OCI-LY1 (cell line): ENCODE data around the gene PNPT1.
A peak's percentile ranks its signal among the peaks of the same experiment; 100 is the strongest.
"Not testable (repeated sequence)": the region's sequence is repeated elsewhere in the genome, so short reads cannot be mapped to it uniquely, and the experiment has no call there.

ENCODE experiments used
- H2AFZ ChIP-seq: fragments of 200-600 bp; sonication (generic), shearing (Covaris generic); 2 replicates; pipeline ENCODE4 v1.6.0; 2014; ENCODE audit warnings: antibody characterized with exemption, mild to moderate bottlenecking, low read length
- H3F3A ChIP-seq: fragments of 200-600 bp; sonication (generic), shearing (Covaris generic); 2 replicates; pipeline ENCODE4 v1.6.0; 2014; ENCODE audit warnings: mild to moderate bottlenecking, antibody characterized with exemption, low read length, moderate library complexity; ENCODE audit not compliant: insufficient read depth
- H3K27ac ChIP-seq: fragments of 200-600 bp; sonication (generic); 2 replicates; pipeline ENCODE4 v1.5.1; 2014; ENCODE audit warnings: low read length, mixed run types, mild to moderate bottlenecking, low read depth; ENCODE audit not compliant: poor library complexity, severe bottlenecking
- H3K27me3 ChIP-seq: fragments of 200-600 bp; sonication (generic); 2 replicates; pipeline ENCODE4 v1.6.0; 2014; ENCODE audit warnings: antibody characterized with exemption, mild to moderate bottlenecking, low read length, moderate library complexity; ENCODE audit not compliant: insufficient read depth
- H3K36me3 ChIP-seq: fragments of 200-600 bp; sonication (generic); 2 replicates; pipeline ENCODE4 v1.6.1; 2014; ENCODE audit warnings: mild to moderate bottlenecking, antibody characterized with exemption, low read length, moderate library complexity, mixed read lengths; ENCODE audit not compliant: insufficient read depth
- H3K4me1 ChIP-seq: fragments of 200-600 bp; sonication (generic); 2 replicates; pipeline ENCODE4 v1.5.1; 2014; ENCODE audit warnings: mild to moderate bottlenecking, low read length, moderate library complexity; ENCODE audit not compliant: insufficient read depth, severe bottlenecking
- H3K4me2 ChIP-seq: fragments of 200-600 bp; sonication (generic), shearing (Covaris generic); 2 replicates; pipeline ENCODE4 v1.6.1; 2014; ENCODE audit warnings: low read length
- H3K4me3 ChIP-seq: fragments of 200-600 bp; sonication (generic); 2 replicates; pipeline ENCODE4 v1.5.1; 2014; ENCODE audit warnings: low read length, low read depth, mild to moderate bottlenecking, mixed read lengths; ENCODE audit not compliant: poor library complexity, severe bottlenecking
- H3K79me2 ChIP-seq: fragments of 200-600 bp; shearing (Covaris generic); 2 replicates; pipeline ENCODE4 v1.6.1; 2016; ENCODE audit warnings: mixed run types, low read length, mixed read lengths; ENCODE audit not compliant: insufficient read depth
- H3K9ac ChIP-seq: fragments of 200-600 bp; sonication (generic), shearing (Covaris generic); 2 replicates; pipeline ENCODE4 v1.6.1; 2014; ENCODE audit warnings: mild to moderate bottlenecking, low read length, mixed read lengths
- H3K9me2 ChIP-seq: fragments of 200-600 bp; sonication (generic), shearing (Covaris generic); 2 replicates; pipeline ENCODE4 v1.6.1; 2014; ENCODE audit warnings: low read depth, mild to moderate bottlenecking, low read length, mixed read lengths
- H3K9me3 ChIP-seq: fragments of 200-600 bp; shearing (Covaris generic); 2 replicates; pipeline ENCODE4 v1.6.1; 2014; ENCODE audit warnings: low read length, mixed read lengths
- H4K20me1 ChIP-seq: fragments of 200-600 bp; sonication (generic), shearing (Covaris generic); 2 replicates; pipeline ENCODE4 v1.6.0; 2016; ENCODE audit warnings: mild to moderate bottlenecking, low read length; ENCODE audit not compliant: insufficient read depth
- CTCF ChIP-seq: fragments of 200-600 bp; sonication (generic), shearing (Covaris generic); IDR thresholded peaks from 2 replicates; pipeline ENCODE4 v1.5.1; 2017; ENCODE audit warnings: mild to moderate bottlenecking, antibody characterized with exemption, low read length, moderate library complexity, mixed read lengths
- EZH2 ChIP-seq: fragments of 200-600 bp; sonication (generic), shearing (Covaris generic); IDR thresholded peaks from 2 replicates; pipeline ENCODE4 v1.8.0; 2017; ENCODE audit warnings: borderline replicate concordance, mixed run types, mild to moderate bottlenecking, antibody characterized with exemption, low read length, moderate library complexity, mixed read lengths

Gene PNPT1

GRCh38 chr2:55705027-55705653, 11.5 kb upstream of the PNPT1 start:
- H3K9me2 ChIP-seq, result no peaks in the 10 kb centered on the region
- H3K36me3 ChIP-seq, result no peaks in the 10 kb centered on the region
- H3K4me3 ChIP-seq, result no peak overlapping the region
- H4K20me1 ChIP-seq, result no peaks in the 10 kb centered on the region
- no peaks in the 10 kb centered on the region for H3K27me3 ChIP-seq
- H3K27ac ChIP-seq, result no peak overlapping the region
- H3K4me1 ChIP-seq, result no peaks in the 10 kb centered on the region
- no peaks in the 10 kb centered on the region for H3K79me2 ChIP-seq
- H3K9me3 ChIP-seq, result no peaks in the 10 kb centered on the region
- H2AFZ ChIP-seq, result no peak overlapping the region
- H3F3A ChIP-seq, result no peaks in the 10 kb centered on the region
- H3K4me2 ChIP-seq, result no peak overlapping the region
- no peak overlapping the region for H3K9ac ChIP-seq
- TF ChIP-seq EZH2 (no peak), CTCF (no peak)

GRCh38 chr2:55703350-55703749, 9.7 kb upstream of the PNPT1 start:
- Histone ChIP-seq H4K20me1 (no peaks in the 10 kb centered on the region), H2AFZ (no peak overlapping the region), H3K4me3 (no peak overlapping the region), H3K4me1 (no peaks in the 10 kb centered on the region), H3K27me3 (no peaks in the 10 kb centered on the region), H3K27ac (no peak overlapping the region), H3K9me3 (no peaks in the 10 kb centered on the region), H3K9me2 (no peaks in the 10 kb centered on the region), H3K79me2 (no peaks in the 10 kb centered on the region), H3K9ac (no peak overlapping the region), H3F3A (no peaks in the 10 kb centered on the region), H3K4me2 (no peak overlapping the region), H3K36me3 (no peaks in the 10 kb centered on the region)
- TF ChIP-seq CTCF, result no peak
- TF ChIP-seq EZH2, result no peak

GRCh38 chr2:55692740-55693139, 904 bp downstream of the PNPT1 start:
- H3K36me3 ChIP-seq, result peaks cover 30% of the 10 kb centered on the region
- H3K4me2 ChIP-seq, result peak overlapping the region; percentile 92
- H3K9me2 ChIP-seq, H3K27ac ChIP-seq, H4K20me1 ChIP-seq, H3F3A ChIP-seq, H2AFZ ChIP-seq, H3K9me3 ChIP-seq, H3K27me3 ChIP-seq: not testable (repeated sequence)
- peak overlapping the region; percentile 88 for H3K9ac ChIP-seq
- peak overlapping the region; percentile 97 for H3K4me3 ChIP-seq
- H3K79me2 ChIP-seq, result peaks cover 53% of the 10 kb centered on the region
- peaks cover 24% of the 10 kb centered on the region for H3K4me1 ChIP-seq

GRCh38 chr2:55672630-55673029, 21.0 kb downstream of the PNPT1 start:
- Histone ChIP-seq H2AFZ (no peak overlapping the region), H3K4me2 (no peak overlapping the region), H4K20me1 (no peaks in the 10 kb centered on the region), H3K79me2 (no peaks in the 10 kb centered on the region), H3K27me3 (no peaks in the 10 kb centered on the region), H3F3A (no peaks in the 10 kb centered on the region), H3K27ac (no peak overlapping the region), H3K9me2 (no peaks in the 10 kb centered on the region), H3K9ac (no peak overlapping the region), H3K9me3 (no peaks in the 10 kb centered on the region), H3K4me1 (no peaks in the 10 kb centered on the region), H3K36me3 (peaks cover 72% of the 10 kb centered on the region), H3K4me3 (no peak overlapping the region)
- TF ChIP-seq CTCF, result no peak
- TF ChIP-seq EZH2, result no peak
